H1 (cell line): ENCODE data around the gene IRAK3. TPM values are rescaled to one million over a fixed set of nuclear protein-coding genes. Genes with fewer than 3 reads are reported as not detected.

Experiments used
- polyA plus RNA-seq, 7 experiments: library from polyadenylated mRNA; depleted of rRNA in 3 of 7; stranded (reverse) in 5 of 7; unstranded in 2 of 7; fragments of >200 nt in 5 of 7; fragments of 200-250 nt in 2 of 7; gene quantifications; 1 replicate in 5 of 7; 2 replicates in 1 of 7; 4 replicates in 1 of 7; pipeline versions ENCODE4 v1.2.1 to v1.2.3, GENCODE V29; 2011 to 2013; ENCODE audit warnings: missing spikeins in 2 of 7, mixed read lengths in 2 of 7
- total RNA-seq: library from RNA; stranded (reverse); fragmentation: NEBNext Ultra II Directional; extraction: Animal tissue kit (Norgen Biotek cat#: 25700); gene quantifications from 2 replicates; pipeline ENCODE4 v1.2.1, GENCODE V29; 2021
- TF ChIP-seq, protein P1 (sequence below): IDR thresholded peaks from 2 replicates; pipeline ENCODE4 v1.6.1; 2012; ENCODE audit warnings: low read length, inconsistent platforms
- TF ChIP-seq, protein P2 (sequence below), 3 experiments: IDR thresholded peaks; 1 replicate in 2 of 3; 2 replicates in 1 of 3; pipeline versions ENCODE4 v1.5.1 to v1.6.1; 2011; ENCODE audit warnings: low read length in 3 of 3, mild to moderate bottlenecking in 3 of 3, inconsistent platforms in 2 of 3, low read depth in 1 of 3, moderate library complexity in 1 of 3; ENCODE audit not compliant: insufficient read depth in 1 of 3; ENCODE audit errors: control extremely low read depth in 1 of 3

IRAK3 gene
- total and polyA plus RNA-seq, 2 of the 8 experiments (the other 6 are each of a cell fraction or from before 2014, with no cell fraction given), result 0.51 to 2.2 TPM

DNA sequence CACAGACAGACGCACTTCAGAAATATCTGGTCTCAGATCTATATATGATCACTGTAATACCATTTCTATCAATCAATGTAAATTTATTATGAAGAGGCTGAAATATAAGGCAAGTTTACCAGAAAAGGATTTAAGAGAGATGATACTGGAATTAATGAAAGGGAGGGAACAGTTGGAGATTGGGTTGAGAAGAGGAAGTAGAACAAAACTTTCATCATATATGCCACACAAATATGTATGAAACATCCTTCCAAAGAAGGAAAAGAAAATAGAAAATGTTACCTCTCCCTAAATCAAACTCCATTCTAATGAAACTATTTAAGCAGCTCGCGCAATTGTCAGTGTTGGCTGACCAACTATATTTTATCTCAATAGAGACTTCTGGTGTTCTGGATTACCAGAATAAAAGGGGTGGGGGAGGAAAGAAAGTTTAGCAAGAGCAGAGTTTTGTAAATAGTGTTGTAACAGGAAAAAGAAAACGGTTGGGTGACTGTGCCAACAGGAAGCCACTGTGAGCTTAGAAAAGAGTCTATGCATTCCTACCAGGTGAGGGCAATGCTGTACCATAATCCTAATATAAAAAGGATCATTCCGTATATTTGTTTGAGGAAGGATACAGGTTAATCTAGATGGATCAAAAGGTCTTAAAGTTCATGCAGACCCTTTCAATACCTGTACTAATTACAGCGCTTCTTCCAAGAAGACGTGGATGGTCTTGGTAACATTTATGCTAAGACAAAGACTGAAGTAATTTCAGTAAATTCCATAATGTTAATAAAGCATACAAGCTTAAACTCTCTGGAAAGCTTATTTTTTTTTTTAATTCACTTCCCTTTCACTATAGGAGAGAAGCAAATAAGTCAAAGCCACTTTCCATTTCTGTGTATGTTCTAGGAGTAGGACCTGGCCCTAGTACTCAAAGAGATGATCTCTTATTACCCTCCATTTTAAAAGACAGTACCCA, 43.9 kb upstream of the IRAK3 start (continued):
- TF ChIP-seq, protein P1, sequence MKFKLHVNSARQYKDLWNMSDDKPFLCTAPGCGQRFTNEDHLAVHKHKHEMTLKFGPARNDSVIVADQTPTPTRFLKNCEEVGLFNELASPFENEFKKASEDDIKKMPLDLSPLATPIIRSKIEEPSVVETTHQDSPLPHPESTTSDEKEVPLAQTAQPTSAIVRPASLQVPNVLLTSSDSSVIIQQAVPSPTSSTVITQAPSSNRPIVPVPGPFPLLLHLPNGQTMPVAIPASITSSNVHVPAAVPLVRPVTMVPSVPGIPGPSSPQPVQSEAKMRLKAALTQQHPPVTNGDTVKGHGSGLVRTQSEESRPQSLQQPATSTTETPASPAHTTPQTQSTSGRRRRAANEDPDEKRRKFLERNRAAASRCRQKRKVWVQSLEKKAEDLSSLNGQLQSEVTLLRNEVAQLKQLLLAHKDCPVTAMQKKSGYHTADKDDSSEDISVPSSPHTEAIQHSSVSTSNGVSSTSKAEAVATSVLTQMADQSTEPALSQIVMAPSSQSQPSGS, result no peak
- TF ChIP-seq, protein P2, sequence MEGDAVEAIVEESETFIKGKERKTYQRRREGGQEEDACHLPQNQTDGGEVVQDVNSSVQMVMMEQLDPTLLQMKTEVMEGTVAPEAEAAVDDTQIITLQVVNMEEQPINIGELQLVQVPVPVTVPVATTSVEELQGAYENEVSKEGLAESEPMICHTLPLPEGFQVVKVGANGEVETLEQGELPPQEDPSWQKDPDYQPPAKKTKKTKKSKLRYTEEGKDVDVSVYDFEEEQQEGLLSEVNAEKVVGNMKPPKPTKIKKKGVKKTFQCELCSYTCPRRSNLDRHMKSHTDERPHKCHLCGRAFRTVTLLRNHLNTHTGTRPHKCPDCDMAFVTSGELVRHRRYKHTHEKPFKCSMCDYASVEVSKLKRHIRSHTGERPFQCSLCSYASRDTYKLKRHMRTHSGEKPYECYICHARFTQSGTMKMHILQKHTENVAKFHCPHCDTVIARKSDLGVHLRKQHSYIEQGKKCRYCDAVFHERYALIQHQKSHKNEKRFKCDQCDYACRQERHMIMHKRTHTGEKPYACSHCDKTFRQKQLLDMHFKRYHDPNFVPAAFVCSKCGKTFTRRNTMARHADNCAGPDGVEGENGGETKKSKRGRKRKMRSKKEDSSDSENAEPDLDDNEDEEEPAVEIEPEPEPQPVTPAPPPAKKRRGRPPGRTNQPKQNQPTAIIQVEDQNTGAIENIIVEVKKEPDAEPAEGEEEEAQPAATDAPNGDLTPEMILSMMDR (IDR thresholded peaks at IDR 0.05; ENCODE audit: control extremely low read depth in 1 of 3, insufficient read depth in 1 of 3, low read depth in 1 of 3, low read length in 3 of 3), result peak in 2 of 3 experiments; percentile 38 to 77; a peak in 3 of 4 replicates
